Right lobe of liver (tissue), 6 donors: ENCODE data around the gene BLID. TPM values are rescaled to one million over a fixed set of nuclear protein-coding genes. Genes with fewer than 3 reads are reported as not detected.

Experiments
- ATAC-seq, 4 donors: fragments of 200-7000 bp; cut with Tn5 transposase; one replicate each; pipeline ENCODE4 v1.9.1; 2020; ENCODE audit warnings: mild to moderate bottlenecking in 4 of 4, moderate library complexity in 4 of 4
- DNase-seq, 3 donors: peaks; one replicate each; pipeline ENCODE4 v3.0.0-alpha.2; 2020
- H3K27ac ChIP-seq, 3 donors: fragments of 200-600 bp; one replicate each; pipeline ENCODE4 v1.8.0; 2022
- H3K27me3 ChIP-seq, 2 donors: fragments of 200-600 bp; one replicate each; pipeline ENCODE4 v1.8.0; 2022
- H3K36me3 ChIP-seq, 4 donors: fragments of 200-600 bp; sonication (generic) in 1 of 4; one replicate each; pipeline versions ENCODE4 v1.5.1 to v1.8.0; 2017 to 2022; ENCODE audit warnings: control low read depth in 1 of 4
- H3K4me1 ChIP-seq, 4 donors: fragments of 200-600 bp; sonication (generic) in 1 of 4; one replicate each; pipeline versions ENCODE4 v1.5.1 to v1.8.0; 2017 to 2022; ENCODE audit warnings: control low read depth in 1 of 4
- H3K4me3 ChIP-seq, 3 donors: fragments of 200-600 bp; one replicate each; pipeline ENCODE4 v1.8.0; 2022
- H3K9me3 ChIP-seq, 4 donors: fragments of 200-600 bp; sonication (generic) in 1 of 4; one replicate each; pipeline versions ENCODE4 v1.5.1 to v1.8.0; 2017 to 2022; ENCODE audit warnings: control low read depth in 1 of 4
- POLR2A ChIP-seq: fragments of 450-650 bp; IDR thresholded peaks from one replicate; pipeline ENCODE4 v1.6.1; 2017; ENCODE audit warnings: antibody characterized with exemption, mild to moderate bottlenecking
- WGBS: methylation state at CpG from one replicate; pipeline ENCODE4 v1.1.6; 2018; ENCODE audit warnings: low coverage, low lambda C conversion rate; ENCODE audit not compliant: insufficient coverage; ENCODE audit errors: missing lambda C conversion rate; 5-methylcytosine and 5-hydroxymethylcytosine counted together
- intact Hi-C, 2 donors: fragments of 100-400 bp; cut with DNase I; formaldehyde crosslinking; loops; one replicate each; pipeline versions ENCODE4 v1.11.2 to v1.14.1; 2022
- total RNA-seq, 6 experiments: library from RNA; depleted of rRNA in 2 of 6; stranded (reverse); fragments of >200 nt in 2 of 6; fragmentation: NEBNext Ultra II Directional in 3 of 6; extraction: Animal tissue kit (Norgen Biotek cat#: 25700) in 3 of 6; gene quantifications; one replicate each; pipeline versions ENCODE4 v1.1.0 to v1.2.4, GENCODE V29; 2016 to 2023
- TF ChIP-seq, protein P1 (sequence below), 4 donors: fragments of 200-600 bp in 3 of 4; fragments of 450-650 bp in 1 of 4; IDR thresholded peaks; one replicate each; pipeline versions ENCODE4 v1.5.1 to v1.8.0; 2016 to 2022; ENCODE audit warnings: antibody characterized with exemption in 4 of 4, mild to moderate bottlenecking in 2 of 4
- donor health status: DM: no; HTN: yes; CAD: no.
- donor health status: DM: no; HTN: no; CAD: no.
- donor health status: DM: no; HTN: no; CAD: no.
- donor health status: DM: no; HTN: yes; CAD: no.
- donor health status: DM: no; HTN: yes; CAD: no.

Gene BLID
- total RNA-seq, 6 experiments from 2014 or later: 0.24 to 0.93 (median 0.42) TPM; not detected in 3

DNA sequence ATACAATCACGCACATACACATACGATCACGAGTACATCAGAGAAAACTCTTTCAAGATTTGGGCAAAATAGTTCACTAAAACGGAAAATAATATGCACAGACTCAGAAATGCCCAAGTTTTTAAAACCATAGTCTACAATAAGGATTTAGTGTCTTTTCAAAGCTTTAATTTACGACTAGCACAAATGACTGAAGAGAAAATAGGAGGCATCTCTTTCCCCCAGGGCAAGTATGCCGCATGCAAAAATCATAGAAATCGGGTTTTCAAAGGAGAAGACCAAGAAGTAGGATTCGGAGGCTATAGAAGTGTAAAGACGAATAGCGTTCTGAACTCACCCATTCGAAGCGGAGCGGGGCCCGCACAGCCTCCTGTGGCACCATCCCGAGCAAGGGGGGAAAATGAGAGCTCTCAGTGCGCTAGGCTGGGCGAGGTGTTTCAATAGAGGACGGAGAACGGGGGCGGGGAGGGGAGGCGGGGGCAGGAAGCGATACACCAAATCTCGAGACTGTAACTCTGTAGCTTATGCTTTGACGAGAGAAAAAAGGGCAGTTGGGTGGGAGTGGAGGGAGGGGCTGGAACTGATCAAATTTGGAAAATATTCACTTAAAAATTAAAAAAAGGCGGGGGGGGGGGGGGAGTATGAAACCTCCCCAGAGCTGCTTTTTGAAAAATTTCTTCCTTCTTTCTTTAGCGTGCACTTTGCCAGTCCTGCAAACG is 15.8 kb downstream of the BLID start:
- Histone ChIP-seq H3K36me3 (no peaks in the 10 kb centered on the region), H3K27me3 (no peaks in the 10 kb centered on the region), H3K4me3 (no peak overlapping the region), H3K9me3 (no peaks in the 10 kb centered on the region), H3K27ac (no peak overlapping the region), H3K4me1 (no peaks in the 10 kb centered on the region)
- no peak for DNase-seq
- TF ChIP-seq POLR2A: no peak
- TF ChIP-seq, protein P1, sequence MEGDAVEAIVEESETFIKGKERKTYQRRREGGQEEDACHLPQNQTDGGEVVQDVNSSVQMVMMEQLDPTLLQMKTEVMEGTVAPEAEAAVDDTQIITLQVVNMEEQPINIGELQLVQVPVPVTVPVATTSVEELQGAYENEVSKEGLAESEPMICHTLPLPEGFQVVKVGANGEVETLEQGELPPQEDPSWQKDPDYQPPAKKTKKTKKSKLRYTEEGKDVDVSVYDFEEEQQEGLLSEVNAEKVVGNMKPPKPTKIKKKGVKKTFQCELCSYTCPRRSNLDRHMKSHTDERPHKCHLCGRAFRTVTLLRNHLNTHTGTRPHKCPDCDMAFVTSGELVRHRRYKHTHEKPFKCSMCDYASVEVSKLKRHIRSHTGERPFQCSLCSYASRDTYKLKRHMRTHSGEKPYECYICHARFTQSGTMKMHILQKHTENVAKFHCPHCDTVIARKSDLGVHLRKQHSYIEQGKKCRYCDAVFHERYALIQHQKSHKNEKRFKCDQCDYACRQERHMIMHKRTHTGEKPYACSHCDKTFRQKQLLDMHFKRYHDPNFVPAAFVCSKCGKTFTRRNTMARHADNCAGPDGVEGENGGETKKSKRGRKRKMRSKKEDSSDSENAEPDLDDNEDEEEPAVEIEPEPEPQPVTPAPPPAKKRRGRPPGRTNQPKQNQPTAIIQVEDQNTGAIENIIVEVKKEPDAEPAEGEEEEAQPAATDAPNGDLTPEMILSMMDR (IDR thresholded peaks at IDR 0.05): no peak
- intact Hi-C loops: no loop called here
- no peak for ATAC-seq
- 57% methylated on average over 17 of the region's 27 CpGs for WGBS

DNA sequence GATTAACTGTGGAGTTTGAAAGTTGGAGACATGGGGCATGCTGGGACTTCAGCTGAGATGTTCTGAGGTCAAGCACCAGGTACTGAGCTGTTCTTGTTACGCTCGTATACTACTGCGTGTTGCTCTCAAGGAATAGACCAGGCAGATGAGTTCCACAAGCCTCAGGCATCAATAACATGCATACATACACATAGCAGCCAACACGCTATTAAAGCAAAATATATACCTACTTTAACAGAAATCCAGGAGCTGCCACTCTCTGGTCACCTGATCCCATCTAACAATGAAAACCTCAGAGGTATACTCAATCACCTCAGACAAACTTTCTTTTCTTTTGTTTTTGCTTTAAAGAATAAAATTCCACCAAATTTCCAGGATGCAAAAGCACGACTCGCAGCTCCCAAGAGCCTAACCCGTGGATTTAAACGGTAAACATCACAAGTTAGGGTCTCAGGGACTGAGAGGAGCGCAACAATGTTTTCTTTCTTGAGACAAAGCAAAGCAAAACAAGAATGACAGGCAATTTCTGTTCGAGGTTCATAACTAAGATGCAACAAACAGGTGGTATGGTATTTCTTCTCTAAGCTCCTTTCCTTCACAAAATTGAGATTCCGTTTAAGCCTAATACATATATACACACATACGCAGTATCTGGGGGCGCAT is 16.5 kb downstream of the BLID start:
- intact Hi-C loops: no loop called here
- 75% methylated on average over 13 of the region's 13 CpGs for WGBS
- ATAC-seq (no peak), DNase-seq (no peak)
- no peak for TF ChIP-seq POLR2A
- TF ChIP-seq, protein P1 (IDR thresholded peaks at IDR 0.05): no peak
- Histone ChIP-seq H3K9me3 (no peaks in the 10 kb centered on the region), H3K4me3 (no peak overlapping the region), H3K4me1 (no peaks in the 10 kb centered on the region), H3K36me3 (no peaks in the 10 kb centered on the region), H3K27ac (no peak overlapping the region), H3K27me3 (no peaks in the 10 kb centered on the region)

- H3K4me1 ChIP-seq: no peaks in the 10 kb centered on the region
- 74% methylated on average over 7 of the region's 7 CpGs for WGBS
- no peak overlapping the region for H3K4me3 ChIP-seq
- DNase-seq (no peak), ATAC-seq (no peak)
- H3K27ac ChIP-seq: no peak overlapping the region
- TF ChIP-seq, protein P1 (IDR thresholded peaks at IDR 0.05): no peak
- no peak for TF ChIP-seq POLR2A
- H3K36me3 ChIP-seq: no peaks in the 10 kb centered on the region
- no peaks in the 10 kb centered on the region for H3K9me3 ChIP-seq
- intact Hi-C loops: no loop called here
- H3K27me3 ChIP-seq: no peaks in the 10 kb centered on the region
Observed at GRCh38 chr11:122098261-122098980, 17.6 kb downstream of the BLID start.

GRCh38 chr11:122097419-122098001 is 18.5 kb downstream of the BLID start:
- ATAC-seq: no peak
- DNase-seq: no peak

More at GRCh38 chr11:122097419-122098001, 18.5 kb downstream of the BLID start:
- Histone ChIP-seq H3K27ac (no peak overlapping the region), H3K9me3 (no peaks in the 10 kb centered on the region), H3K4me1 (no peaks in the 10 kb centered on the region), H3K36me3 (no peaks in the 10 kb centered on the region), H3K27me3 (no peaks in the 10 kb centered on the region), H3K4me3 (no peak overlapping the region)
- intact Hi-C loops: no loop called here
- 61% methylated on average over 11 of the region's 11 CpGs for WGBS
- TF ChIP-seq, protein P1 (IDR thresholded peaks at IDR 0.05): no peak
- TF ChIP-seq POLR2A: no peak
